HTR-8/SVneo (cell line): Measurements from ENCODE around the gene APBB1IP.
"Not testable (repeated sequence)": the region's sequence is repeated elsewhere in the genome, so short reads cannot be mapped to it uniquely, and the experiment has no call there.

Experiments used
- DNase-seq: peaks from one replicate; pipeline ENCODE4 v3.0.0; 2011; ENCODE audit warnings: low spot score, mixed read lengths; ENCODE audit not compliant: insufficient read length
- FAIRE-seq: peaks from 2 replicates; lab custom pipeline; 2011; peaks lifted over from hg19 to GRCh38; lab: Jason Lieb, UNC

The APBB1IP gene

GRCh38 chr10:26540601-26541000 lies 102.5 kb downstream of the APBB1IP start:
- DNase-seq, result no peak
- FAIRE-seq, result no peak

GRCh38 chr10:26543567-26544306 lies 105.6 kb downstream of the APBB1IP start:
- no peak for DNase-seq
- FAIRE-seq, result no peak

GRCh38 chr10:26544932-26545331 lies 106.8 kb downstream of the APBB1IP start:
- FAIRE-seq, result no peak
- no peak for DNase-seq

GRCh38 chr10:26550774-26551526 lies 112.8 kb downstream of the APBB1IP start:
- no peak for FAIRE-seq
- DNase-seq, result no peak

- FAIRE-seq, result no peak
These were observed 116.1 kb downstream of the APBB1IP start for GRCh38 chr10:26554246-26554645.

GRCh38 chr10:26555719-26556368 lies 117.7 kb downstream of the APBB1IP start:
- DNase-seq (no peak), FAIRE-seq (no peak)

More at GRCh38 chr10:26554246-26554645, 116.1 kb downstream of the APBB1IP start:
- DNase-seq, result no peak

- DNase-seq (peak; percentile 72), FAIRE-seq (peak; percentile 16)
These were observed 118.9 kb downstream of the APBB1IP start for GRCh38 chr10:26556748-26557640.

- peak; percentile 44 for DNase-seq
- no peak for FAIRE-seq
These were observed 119.5 kb downstream of the APBB1IP start for GRCh38 chr10:26557641-26558014.

- no peak for DNase-seq
These were observed 128.6 kb downstream of the APBB1IP start for GRCh38 chr10:26566525-26567350.

GRCh38 chr10:26567351-26567721 lies 129.2 kb downstream of the APBB1IP start:
- peak; percentile 29 for DNase-seq
- FAIRE-seq, result no peak

More at GRCh38 chr10:26566525-26567350, 128.6 kb downstream of the APBB1IP start:
- FAIRE-seq, result peak; percentile 23

GRCh38 chr10:26571655-26572054 lies 133.5 kb downstream of the APBB1IP start:
- FAIRE-seq, result peak; percentile 48

GRCh38 chr10:26573674-26574073 lies 135.5 kb downstream of the APBB1IP start:
- FAIRE-seq, result peak; percentile 38
- DNase-seq, result no peak

More at GRCh38 chr10:26571655-26572054, 133.5 kb downstream of the APBB1IP start:
- DNase-seq, result no peak

- DNase-seq (no peak), FAIRE-seq (no peak)
These were observed 136.6 kb downstream of the APBB1IP start for GRCh38 chr10:26574783-26575182.

- FAIRE-seq, DNase-seq: not testable (repeated sequence)
These were observed 140.2 kb downstream of the APBB1IP start for GRCh38 chr10:26578371-26578770.

- DNase-seq, result no peak
- no peak for FAIRE-seq
These were observed 141.3 kb downstream of the APBB1IP start for GRCh38 chr10:26579256-26580063.

- FAIRE-seq (no peak), DNase-seq (no peak)
These were observed 148.1 kb downstream of the APBB1IP start for GRCh38 chr10:26586211-26586610.

- DNase-seq (no peak), FAIRE-seq (no peak)
These were observed 150.5 kb downstream of the APBB1IP start for GRCh38 chr10:26588611-26589010.

GRCh38 chr10:26589813-26590212 lies 151.7 kb downstream of the APBB1IP start:
- not testable (repeated sequence) for FAIRE-seq

More at GRCh38 chr10:26589813-26590212, 151.7 kb downstream of the APBB1IP start:
- not testable (repeated sequence) for DNase-seq
